ENCODE data around the gene SCG2. TPM values are rescaled to one million over a fixed set of nuclear protein-coding genes. Genes with fewer than 3 reads are reported as not detected.

Gene SCG2
- total and polyA plus RNA-seq, 2 of the 4 experiments (the other 2 are of a cell fraction) = 0.36 to 0.46 TPM

- no TSS peak for BruUV-seq (replicated peaks)
- 0 out of 2 replicates have a peak, but pooled peaks cover 2% of the 10 kb centered on the region for H3K9me1 ChIP-seq (ENCODE audit: insufficient read depth, low read length)
- peak overlapping the region; percentile 77; the same call in 1 of the 2 replicates for H3K56ac ChIP-seq (ENCODE audit: extremely low read depth, insufficient read depth, low read length)
- H3K9ac ChIP-seq (ENCODE audit: low read depth, low read length) = peak overlapping the region; percentile 72
- H3K79me1 ChIP-seq (ENCODE audit: low read depth in 1 of 2, low read length in 2 of 2) = no peaks in the 10 kb centered on the region
- H3K4me3 ChIP-seq (ENCODE audit: insufficient read depth, low read depth, low read length) = no peak overlapping the region
- H3K23ac ChIP-seq (ENCODE audit: low read depth, low read length) = peak overlapping the region; percentile 25; the same call in 1 of the 2 replicates
- intact Hi-C loops (cut with micrococcal nuclease) (no loop called here), dilution Hi-C loops (cut with HindIII; ENCODE audit: low sequenced_read_pairs, unreplicated experiment) (no loop called here), in situ Hi-C loops (cut with MboI; ENCODE audit: low sequenced_read_pairs) (no loop called here)
- DNase-seq = peak; percentile 89
- H3K4me2 ChIP-seq (ENCODE audit: low read depth, low read length) = peak overlapping the region; percentile 37; the same call in 1 of the 2 replicates
- peaks cover 2% of the 10 kb centered on the region; the same call in 1 of the 2 replicates for H3K4me1 ChIP-seq (ENCODE audit: control insufficient read depth, insufficient read depth, low read length)
- H2AK9ac ChIP-seq (replicated peaks; ENCODE audit: low read depth, low read length, poor library complexity) = peak overlapping the region; percentile 52
- H2BK15ac ChIP-seq (ENCODE audit: low read depth, low read length) = peak overlapping the region; percentile 4; the same call in 1 of the 3 replicates
- peak; percentile 79 for ATAC-seq (ENCODE audit: low read depth)
- peak overlapping the region; percentile 64 for H4K91ac ChIP-seq (ENCODE audit: insufficient read depth, low read depth, low read length)
- peak overlapping the region; percentile 93 for H2BK120ac ChIP-seq (ENCODE audit: low read depth, low read length)
- H3K27ac ChIP-seq (ENCODE audit: insufficient read depth, low read length) = peak overlapping the region; percentile 55; the same call in 1 of the 2 replicates
- ChIA-PET CTCF (interaction anchor here (0.7 kb wide), 1 partner anchor 1384 kb away, joined by 4 read pairs; no protein-coding TSS in a partner anchor), POLR2A (ENCODE audit: unreplicated experiment) (interaction anchor here (0.6 kb wide), 1 partner anchor 907 kb away, joined by 4 read pairs; the partner anchor contains the start of gene FARSB)
- H3K9me3 ChIP-seq (ENCODE audit: control insufficient read depth, insufficient read depth, low read length) = no peaks in the 10 kb centered on the region
- peak overlapping the region; percentile 84 for H3K4ac ChIP-seq (ENCODE audit: low read depth, low read length)
- H2AFZ ChIP-seq (replicated peaks; ENCODE audit: low read length, poor library complexity) = peak overlapping the region; percentile 81
- H4K8ac ChIP-seq (ENCODE audit: low read depth in 2 of 2, low read length in 2 of 2) = peak overlapping the region in 1 of 2 experiments; percentile 72; a peak in 2 of 4 replicates
- H3K27me3 ChIP-seq (ENCODE audit: control insufficient read depth, insufficient read depth, low read length) = no peaks in the 10 kb centered on the region
- peak overlapping the region; percentile 93; the same call in 1 of the 2 replicates for H2BK20ac ChIP-seq (ENCODE audit: low read depth, low read length)
- H2BK5ac ChIP-seq (ENCODE audit: low read depth, low read length, poor library complexity, severe bottlenecking) = peak overlapping the region; percentile 89
- H4K5ac ChIP-seq (ENCODE audit: low read depth, low read length) = peak overlapping the region; percentile 72; the same call in 1 of the 2 replicates
- H3K36me3 ChIP-seq (ENCODE audit: control insufficient read depth, insufficient read depth, low read length) = no peaks in the 10 kb centered on the region
- no peaks in the 10 kb centered on the region for H4K20me1 ChIP-seq (ENCODE audit: insufficient read depth, low read length)
- H3K18ac ChIP-seq (ENCODE audit: low read depth, low read length) = peak overlapping the region; percentile 83; the same call in 1 of the 2 replicates
- H3K14ac ChIP-seq (replicated peaks; ENCODE audit: low read depth, low read length) = peak overlapping the region; percentile 73
- H2AK5ac ChIP-seq (ENCODE audit: low read depth, low read length) = peak overlapping the region; percentile 73
- TF ChIP-seq MAFK (IDR thresholded peaks at IDR 0.05; ENCODE audit: low read depth, low read length) (no peak; the same call in 1 of the 2 replicates), RFX5 (IDR thresholded peaks at IDR 0.05; ENCODE audit: low read depth, low read length) (no peak), RAD21 (IDR thresholded peaks at IDR 0.05; ENCODE audit: low read length) (no peak), SMC3 (IDR thresholded peaks at IDR 0.05; ENCODE audit: low read depth, low read length) (peak; percentile 14), CEBPB (IDR thresholded peaks at IDR 0.05; ENCODE audit: low read depth, low read length) (no peak; the same call in 1 of the 2 replicates), FOS (IDR thresholded peaks at IDR 0.05; ENCODE audit: low read depth, low read length) (peak; percentile 97), RCOR1 (IDR thresholded peaks at IDR 0.05; ENCODE audit: insufficient replicate concordance, low read length) (no peak), NFE2L2 (IDR thresholded peaks at IDR 0.05; ENCODE audit: low read depth, low read length) (peak; percentile 71), CHD1 (IDR thresholded peaks at IDR 0.05; ENCODE audit: low read depth, low read length) (no peak), MAZ (IDR thresholded peaks at IDR 0.05; ENCODE audit: borderline replicate concordance, low read depth, low read length) (no peak; the same call in 1 of the 2 replicates), CTCF (conservative IDR thresholded peaks at IDR 0.05; ENCODE audit: low read depth, low read length) (0 out of 2 replicates have a peak, but pooled peaks have one; percentile 1), BHLHE40 (IDR thresholded peaks at IDR 0.05; ENCODE audit: low read depth, low read length) (peak; percentile 49; the same call in 1 of the 2 replicates), ELK1 (IDR thresholded peaks at IDR 0.05; ENCODE audit: borderline replicate concordance, low read depth, low read length) (no peak), USF2 (IDR thresholded peaks at IDR 0.05; ENCODE audit: low read depth, low read length) (no peak), MXI1 (IDR thresholded peaks at IDR 0.05; ENCODE audit: borderline replicate concordance, low read depth, low read length) (no peak)
Observed at GRCh38 chr2:223563462-223563861, 38.7 kb downstream of the SCG2 start.

Measured in IMR-90 (cell line).